ENCODE measurements around the gene IARS2. TPM values are rescaled to one million over a fixed set of nuclear protein-coding genes. Genes with fewer than 3 reads are reported as not detected.

Gene IARS2
- total and polyA plus RNA-seq, 2 donors (not counting 1 experiment from before 2014, with no cell fraction given): 8.8 to 35.6 TPM

DNA sequence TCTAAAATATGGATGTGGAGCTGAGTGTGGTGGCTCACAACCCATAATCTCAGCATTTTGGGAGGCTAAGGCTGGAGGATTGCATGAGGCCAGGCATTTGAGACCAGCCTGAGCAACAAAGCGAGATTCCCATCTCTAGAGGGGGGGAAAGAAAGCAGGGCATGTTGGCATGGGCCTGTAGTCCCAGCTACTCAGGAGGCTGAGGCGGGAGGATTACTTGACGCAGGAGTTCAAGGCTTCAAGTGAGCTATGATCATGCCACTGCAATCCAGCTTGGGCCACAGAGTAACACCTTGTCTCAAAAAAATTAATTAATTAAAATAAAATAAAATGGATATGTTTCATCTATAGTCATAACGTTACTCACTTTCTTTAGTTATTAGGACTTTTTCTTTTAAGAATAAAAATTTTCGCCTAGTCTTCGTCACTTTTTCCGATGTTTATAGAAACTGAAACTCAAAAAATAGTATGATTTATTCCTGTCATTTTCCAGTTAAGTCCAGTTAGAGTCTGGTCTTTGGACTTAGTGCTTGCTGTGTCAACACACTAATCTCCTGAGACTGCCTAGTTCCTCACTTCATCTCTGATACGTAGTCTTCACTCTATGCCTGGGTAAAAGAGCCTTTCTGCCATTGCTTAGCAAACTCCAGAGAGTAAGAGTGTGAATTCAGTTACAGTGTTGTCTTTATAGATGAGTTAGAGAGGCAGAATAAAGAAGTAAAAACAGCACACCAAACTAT lies 28.0 kb downstream of the IARS2 start:
- no peaks in the 10 kb centered on the region for H3K27me3 ChIP-seq (replicated peaks in 1 of 4; ENCODE audit: control extremely low read depth in 1 of 4, control insufficient read depth in 3 of 4, insufficient read depth in 4 of 4, low read length in 3 of 4)
- H3K9me3 ChIP-seq (ENCODE audit: control extremely low read depth in 1 of 3, control insufficient read depth in 2 of 3, insufficient read depth in 1 of 3, low read length in 2 of 3): no peaks in the 10 kb centered on the region
- Mint-ChIP-seq H3K27me3 (no peaks in the 10 kb centered on the region), H3K9me3 (ENCODE audit: insufficient read depth) (no peaks in the 10 kb centered on the region), H3K27ac (no peak overlapping the region), H3K4me3 (no peak overlapping the region), H3K4me1 (no peaks in the 10 kb centered on the region)
- no peaks in the 10 kb centered on the region for H4K20me1 ChIP-seq (ENCODE audit: control insufficient read depth, insufficient read depth, low read length, poor library complexity, severe bottlenecking)
- H3K4me2 ChIP-seq (replicated peaks; ENCODE audit: low read depth, low read length, poor library complexity, severe bottlenecking): no peak overlapping the region
- H3K4me1 ChIP-seq (ENCODE audit: control insufficient read depth in 2 of 2, insufficient read depth in 2 of 2, low read length in 2 of 2): no peaks in the 10 kb centered on the region
- ChIA-PET POLR2A (no interaction called here), CTCF (interaction anchor here (1.2 kb wide), 1 partner anchor 10 kb away, joined by 3 read pairs; no protein-coding TSS in a partner anchor)
- DNase-seq (no peak), ATAC-seq (ENCODE audit: low read depth) (no peak)
- TF ChIP-seq CTCF (IDR thresholded peaks at IDR 0.05): no peak
- TF ChIP-seq EZH2 (IDR thresholded peaks at IDR 0.05; ENCODE audit: borderline replicate concordance, insufficient read depth, low read depth, low read length, poor library complexity, severe bottlenecking): no peak
- H3K9ac ChIP-seq (ENCODE audit: low read length): no peak overlapping the region
- intact Hi-C loops (cut with micrococcal nuclease): loop anchor here (10.0 kb wide), 1 partner anchor 137 kb away; no protein-coding TSS in a partner anchor
- H3K27ac ChIP-seq (ENCODE audit: low read length in 2 of 2): no peak overlapping the region
- H3K36me3 ChIP-seq (replicated peaks in 1 of 2; ENCODE audit: control extremely low read depth in 1 of 2, control insufficient read depth in 1 of 2, extremely low read depth in 1 of 2, insufficient read depth in 2 of 2, low read length in 1 of 2): peaks cover 6 to 25% of the 10 kb centered on the region in 2 experiments
- WGBS (ENCODE audit: insufficient coverage): 100% methylated on average over 3 of the region's 8 CpGs
- no peaks in the 10 kb centered on the region for H3K79me2 ChIP-seq (ENCODE audit: control insufficient read depth, insufficient read depth, low read length)
- H3K4me3 ChIP-seq (ENCODE audit: control extremely low read depth in 1 of 5, extremely low read depth in 1 of 5, insufficient read depth in 1 of 5, low read depth in 2 of 5, low read length in 4 of 5): no peak overlapping the region
- no peak overlapping the region for H2AFZ ChIP-seq (ENCODE audit: insufficient read depth, low read depth, low read length, poor library complexity, severe bottlenecking)

- Histone ChIP-seq H3K9me3 (ENCODE audit: control extremely low read depth in 1 of 3, control insufficient read depth in 2 of 3, insufficient read depth in 1 of 3, low read length in 2 of 3) (no peaks in the 10 kb centered on the region), H4K20me1 (ENCODE audit: control insufficient read depth, insufficient read depth, low read length, poor library complexity, severe bottlenecking) (no peaks in the 10 kb centered on the region), H3K79me2 (ENCODE audit: control insufficient read depth, insufficient read depth, low read length) (no peaks in the 10 kb centered on the region), H3K9ac (ENCODE audit: low read length) (no peak overlapping the region), H3K36me3 (replicated peaks in 1 of 2; ENCODE audit: control extremely low read depth in 1 of 2, control insufficient read depth in 1 of 2, extremely low read depth in 1 of 2, insufficient read depth in 2 of 2, low read length in 1 of 2) (peaks cover 6 to 25% of the 10 kb centered on the region in 2 experiments), H3K4me2 (replicated peaks; ENCODE audit: low read depth, low read length, poor library complexity, severe bottlenecking) (no peak overlapping the region), H3K4me1 (ENCODE audit: control insufficient read depth in 2 of 2, insufficient read depth in 2 of 2, low read length in 2 of 2) (no peaks in the 10 kb centered on the region), H3K4me3 (ENCODE audit: control extremely low read depth in 1 of 5, extremely low read depth in 1 of 5, insufficient read depth in 1 of 5, low read depth in 2 of 5, low read length in 4 of 5) (no peak overlapping the region), H3K27me3 (replicated peaks in 1 of 4; ENCODE audit: control extremely low read depth in 1 of 4, control insufficient read depth in 3 of 4, insufficient read depth in 4 of 4, low read length in 3 of 4) (no peaks in the 10 kb centered on the region), H2AFZ (ENCODE audit: insufficient read depth, low read depth, low read length, poor library complexity, severe bottlenecking) (no peak overlapping the region), H3K27ac (ENCODE audit: low read length in 2 of 2) (no peak overlapping the region)
- TF ChIP-seq EZH2 (IDR thresholded peaks at IDR 0.05; ENCODE audit: borderline replicate concordance, insufficient read depth, low read depth, low read length, poor library complexity, severe bottlenecking): no peak
- TF ChIP-seq CTCF (IDR thresholded peaks at IDR 0.05): no peak
- ChIA-PET POLR2A (no interaction called here), CTCF (no interaction called here)
- Mint-ChIP-seq H3K4me1 (no peaks in the 10 kb centered on the region), H3K27ac (no peak overlapping the region), H3K4me3 (no peak overlapping the region), H3K27me3 (no peaks in the 10 kb centered on the region), H3K9me3 (ENCODE audit: insufficient read depth) (no peaks in the 10 kb centered on the region)
- ATAC-seq (ENCODE audit: low read depth) (no peak), DNase-seq (no peak)
- intact Hi-C loops (cut with micrococcal nuclease): loop anchor here (10.0 kb wide), 1 partner anchor 138 kb away; no protein-coding TSS in a partner anchor
These were observed 29.1 kb downstream of the IARS2 start for GRCh38 chr1:220123066-220123465.
